ENCODE data around the gene SHC2. TPM values are rescaled to one million over a fixed set of nuclear protein-coding genes. Genes with fewer than 3 reads are reported as not detected.
"Not testable (repeated sequence)": the region's sequence is repeated elsewhere in the genome, so short reads cannot be mapped to it uniquely, and the experiment has no call there.

The SHC2 gene
- total RNA-seq, 1 donor from 2014 or later: 31.6 TPM

GRCh38 chr19:386632-387301 lies 74.1 kb downstream of the SHC2 start:
- DNase-seq (ENCODE audit: low spot score): peak; percentile 22
- intact Hi-C loops (cut with DNase I); ATAC-seq: not testable (repeated sequence)

- ATAC-seq; DNase-seq (ENCODE audit: low spot score); intact Hi-C loops (cut with DNase I): not testable (repeated sequence)
Observed at GRCh38 chr19:386189-386588, 74.6 kb downstream of the SHC2 start.

- intact Hi-C loops (cut with DNase I): no loop called here
Observed at GRCh38 chr19:384799-385169, 76.0 kb downstream of the SHC2 start.

GRCh38 chr19:383922-384798 lies 76.7 kb downstream of the SHC2 start:
- intact Hi-C loops (cut with DNase I): no loop called here
- no peak for DNase-seq (ENCODE audit: low spot score)
- ATAC-seq: peak; percentile 72

More at GRCh38 chr19:384799-385169, 76.0 kb downstream of the SHC2 start:
- no peak for ATAC-seq
- DNase-seq (ENCODE audit: low spot score): no peak

GRCh38 chr19:383040-383439 lies 77.8 kb downstream of the SHC2 start:
- no peak for ATAC-seq
- DNase-seq (ENCODE audit: low spot score): no peak
- intact Hi-C loops (cut with DNase I): no loop called here

- ATAC-seq; intact Hi-C loops (cut with DNase I); DNase-seq (ENCODE audit: low spot score): not testable (repeated sequence)
Observed at GRCh38 chr19:382578-382977, 78.3 kb downstream of the SHC2 start.

- ATAC-seq; intact Hi-C loops (cut with DNase I); DNase-seq (ENCODE audit: low spot score): not testable (repeated sequence)
Observed at GRCh38 chr19:381901-382300, 78.9 kb downstream of the SHC2 start.

GRCh38 chr19:380618-381219 lies 80.1 kb downstream of the SHC2 start:
- ATAC-seq; intact Hi-C loops (cut with DNase I); DNase-seq (ENCODE audit: low spot score): not testable (repeated sequence)

- DNase-seq (ENCODE audit: low spot score) (no peak), ATAC-seq (no peak)
- intact Hi-C loops (cut with DNase I): no loop called here
Observed at GRCh38 chr19:379796-380195, 81.0 kb downstream of the SHC2 start.

- DNase-seq (ENCODE audit: low spot score): peak; percentile 47
- no peak for ATAC-seq
- intact Hi-C loops (cut with DNase I): no loop called here
Observed at GRCh38 chr19:378706-379105, 82.1 kb downstream of the SHC2 start.

- no peak for DNase-seq (ENCODE audit: low spot score)
Observed at GRCh38 chr19:377801-378581, 82.8 kb downstream of the SHC2 start.

GRCh38 chr19:376111-376470 lies 84.7 kb downstream of the SHC2 start:
- intact Hi-C loops (cut with DNase I): no loop called here
- ATAC-seq: no peak
- no peak for DNase-seq (ENCODE audit: low spot score)

More at GRCh38 chr19:377801-378581, 82.8 kb downstream of the SHC2 start:
- no peak for ATAC-seq
- intact Hi-C loops (cut with DNase I): no loop called here

- ATAC-seq (no peak), DNase-seq (ENCODE audit: low spot score) (no peak)
Observed at GRCh38 chr19:375395-376110, 85.3 kb downstream of the SHC2 start.

GRCh38 chr19:374886-375235 lies 86.0 kb downstream of the SHC2 start:
- intact Hi-C loops (cut with DNase I): no loop called here
- DNase-seq (ENCODE audit: low spot score): no peak

More at GRCh38 chr19:375395-376110, 85.3 kb downstream of the SHC2 start:
- intact Hi-C loops (cut with DNase I): no loop called here

GRCh38 chr19:374183-374885 lies 86.5 kb downstream of the SHC2 start:
- no peak for ATAC-seq
- intact Hi-C loops (cut with DNase I): no loop called here
- no peak for DNase-seq (ENCODE audit: low spot score)

More at GRCh38 chr19:374886-375235, 86.0 kb downstream of the SHC2 start:
- no peak for ATAC-seq

- DNase-seq (ENCODE audit: low spot score) (no peak), ATAC-seq (no peak)
- intact Hi-C loops (cut with DNase I): no loop called here
Observed at GRCh38 chr19:373391-374182, 87.2 kb downstream of the SHC2 start.

- ATAC-seq (peak; percentile 63), DNase-seq (ENCODE audit: low spot score) (no peak)
- intact Hi-C loops (cut with DNase I): no loop called here
Observed at GRCh38 chr19:372306-372890, 88.4 kb downstream of the SHC2 start.
